ENCODE results near the gene METAP1D.

- TF ChIP-seq CTCF (conservative IDR thresholded peaks at IDR 0.05; ENCODE audit: low read depth, low read length), result no peak
- no peak for TF ChIP-seq POLR2A (IDR thresholded peaks at IDR 0.05; ENCODE audit: low read depth, low read length)
- no peak for TF ChIP-seq MAFK (IDR thresholded peaks at IDR 0.05; ENCODE audit: low read depth, low read length)
- no peak for TF ChIP-seq USF2 (IDR thresholded peaks at IDR 0.05; ENCODE audit: low read depth, low read length)
- no peak for TF ChIP-seq ELK1 (IDR thresholded peaks at IDR 0.05; ENCODE audit: borderline replicate concordance, low read depth, low read length)
- TF ChIP-seq MXI1 (IDR thresholded peaks at IDR 0.05; ENCODE audit: borderline replicate concordance, low read depth, low read length), result no peak
- TF ChIP-seq CEBPB (IDR thresholded peaks at IDR 0.05; ENCODE audit: low read depth, low read length), result no peak
- no peak for TF ChIP-seq BHLHE40 (IDR thresholded peaks at IDR 0.05; ENCODE audit: low read depth, low read length)
- no peak for TF ChIP-seq SMC3 (IDR thresholded peaks at IDR 0.05; ENCODE audit: low read depth, low read length)
- no peak for TF ChIP-seq RFX5 (IDR thresholded peaks at IDR 0.05; ENCODE audit: low read depth, low read length)
Observed at GRCh38 chr2:172079416-172079815, 79.7 kb downstream of the METAP1D start.
